Smooth muscle cell (in vitro differentiated cells): Measurements from ENCODE around the gene RBBP8NL. TPM values are rescaled to one million over a fixed set of nuclear protein-coding genes. Genes with fewer than 3 reads are reported as not detected.
"Not testable (repeated sequence)": the region's sequence is repeated elsewhere in the genome, so short reads cannot be mapped to it uniquely, and the experiment has no call there.

ENCODE experiments used
- DNase-seq: peaks from one replicate; lab custom pipeline; 2025; ENCODE audit not compliant: unreplicated experiment; lab: John Stamatoyannopoulos, UW
- H2AFZ ChIP-seq: fragments of 200-600 bp; sonication (generic); 2 replicates; pipeline ENCODE4 v1.6.0; 2016; ENCODE audit warnings: antibody characterized with exemption, low read depth, mild to moderate bottlenecking
- H3F3A ChIP-seq: fragments of 200-600 bp; sonication (generic); 2 replicates; pipeline ENCODE4 v1.6.0; 2017; ENCODE audit warnings: antibody characterized with exemption, low read depth
- H3K27ac ChIP-seq: fragments of 200-600 bp; sonication (generic); 2 replicates; pipeline ENCODE4 v1.5.1; 2016; ENCODE audit warnings: low read depth, mild to moderate bottlenecking
- H3K27me3 ChIP-seq: fragments of 200-600 bp; sonication (generic); 2 replicates; pipeline ENCODE4 v1.6.1; 2016; ENCODE audit warnings: low read depth, mild to moderate bottlenecking
- H3K36me3 ChIP-seq: fragments of 200-600 bp; sonication (generic); 2 replicates; pipeline ENCODE4 v1.5.1; 2016; ENCODE audit warnings: low read depth
- H3K4me1 ChIP-seq: fragments of 200-600 bp; sonication (generic); 2 replicates; pipeline ENCODE4 v1.5.1; 2016; ENCODE audit warnings: low read depth
- H3K4me2 ChIP-seq: fragments of 200-600 bp; sonication (generic); 2 replicates; pipeline ENCODE4 v1.6.0; 2016; ENCODE audit warnings: mild to moderate bottlenecking
- H3K4me3 ChIP-seq: fragments of 200-600 bp; sonication (generic); 2 replicates; pipeline ENCODE4 v1.5.1; 2016; ENCODE audit warnings: mild to moderate bottlenecking
- H3K79me2 ChIP-seq: fragments of 200-600 bp; sonication (generic); 2 replicates; pipeline ENCODE4 v1.6.0; 2016; ENCODE audit warnings: low read depth, mild to moderate bottlenecking
- H3K9ac ChIP-seq: fragments of 200-600 bp; sonication (generic); 2 replicates; pipeline ENCODE4 v1.6.0; 2016; ENCODE audit warnings: low read depth
- H3K9me3 ChIP-seq: fragments of 200-600 bp; sonication (generic); replicated peaks from 2 replicates; pipeline ENCODE4 v1.5.1; 2016; ENCODE audit warnings: low read depth
- H4K20me1 ChIP-seq: fragments of 200-600 bp; sonication (generic); 2 replicates; pipeline ENCODE4 v1.6.0; 2016; ENCODE audit warnings: low read depth
- CTCF ChIP-seq: fragments of 200-600 bp; sonication (generic); IDR thresholded peaks from 2 replicates; pipeline ENCODE4 v1.5.1; 2017; ENCODE audit warnings: borderline replicate concordance, mild to moderate bottlenecking, antibody characterized with exemption; ENCODE audit not compliant: insufficient read depth, poor library complexity, severe bottlenecking
- WGBS: methylation state at CpG from one replicate; pipeline ENCODE4 v1.1.7; 2016; ENCODE audit warnings: low lambda C conversion rate; 5-methylcytosine and 5-hydroxymethylcytosine counted together
- polyA plus RNA-seq: library from polyadenylated mRNA; unstranded; fragments of >200 nt; fragmentation: Nextera tagmentation; extraction: Ambion mirVana; gene quantifications from 2 replicates; pipeline ENCODE4 v1.2.1, GENCODE V29; 2016
- total RNA-seq: library from RNA; depleted of rRNA; stranded (reverse); fragments of >200 nt; gene quantifications from 2 replicates; pipeline ENCODE4 v1.2.3, GENCODE V29; 2014

Gene RBBP8NL
- total and polyA plus RNA-seq, 2 experiments from 2014 or later = 0.40 TPM; not detected in 1

GRCh38 chr20:62376112-62377063 is 51.0 kb downstream of the RBBP8NL start:
- H3K4me3 ChIP-seq = no peak overlapping the region
- DNase-seq = peak; percentile 56
- no peaks in the 10 kb centered on the region for H3K79me2 ChIP-seq
- no peaks in the 10 kb centered on the region for H3K27me3 ChIP-seq
- no peaks in the 10 kb centered on the region for H3K36me3 ChIP-seq
- H3K9me3 ChIP-seq = no peaks in the 10 kb centered on the region
- peak; percentile 37 for TF ChIP-seq CTCF
- peak overlapping the region; percentile 42 for H3K4me2 ChIP-seq
- H3K9ac ChIP-seq = no peak overlapping the region
- H2AFZ ChIP-seq = no peak overlapping the region
- peaks cover 22% of the 10 kb centered on the region for H3K4me1 ChIP-seq
- peaks cover 5% of the 10 kb centered on the region for H3F3A ChIP-seq
- no peaks in the 10 kb centered on the region for H4K20me1 ChIP-seq
- 39% methylated on average over 26 of the region's 26 CpGs for WGBS
- peak overlapping the region; percentile 75 for H3K27ac ChIP-seq

GRCh38 chr20:62374331-62375152 is 52.8 kb downstream of the RBBP8NL start:
- Histone ChIP-seq H3K79me2 (no peaks in the 10 kb centered on the region), H3K9ac (no peak overlapping the region), H3K4me3 (no peak overlapping the region), H3K9me3 (no peaks in the 10 kb centered on the region), H3K27ac (no peak overlapping the region), H3K27me3 (no peaks in the 10 kb centered on the region), H3K36me3 (no peaks in the 10 kb centered on the region), H2AFZ (no peak overlapping the region), H3F3A (peaks cover 5% of the 10 kb centered on the region), H3K4me2 (no peak overlapping the region), H3K4me1 (peaks cover 35% of the 10 kb centered on the region), H4K20me1 (peaks cover 6% of the 10 kb centered on the region)
- 87% methylated on average over 24 of the region's 24 CpGs for WGBS
- no peak for TF ChIP-seq CTCF
- no peak for DNase-seq

- not testable (repeated sequence) for H3K36me3 ChIP-seq, H3K27ac ChIP-seq, H3K4me2 ChIP-seq, H3K9ac ChIP-seq, H3K9me3 ChIP-seq, H4K20me1 ChIP-seq, H3K27me3 ChIP-seq, H3K4me3 ChIP-seq, H2AFZ ChIP-seq, DNase-seq, H3K79me2 ChIP-seq, H3F3A ChIP-seq
- H3K4me1 ChIP-seq = peaks cover 42% of the 10 kb centered on the region
- WGBS = 99% methylated on average over 28 of the region's 40 CpGs
These were observed 53.6 kb downstream of the RBBP8NL start for GRCh38 chr20:62373631-62374179.
